Neuronal stem cell (in vitro differentiated cells): ENCODE data around the gene TMEM50B.
"Not testable (repeated sequence)": the region's sequence is repeated elsewhere in the genome, so short reads cannot be mapped to it uniquely, and the experiment has no call there.

Experiments
- DNase-seq: peaks from one replicate; pipeline ENCODE4 v3.0.0-alpha.2; 2013; ENCODE audit warnings: low spot score
- H2AFZ ChIP-seq: one replicate; pipeline ENCODE4 v1.6.1; 2013; ENCODE audit warnings: mild to moderate bottlenecking, low read length, inconsistent platforms
- H2AK5ac ChIP-seq: 2 replicates; pipeline ENCODE4 v1.6.1; 2013; ENCODE audit warnings: low read depth, mild to moderate bottlenecking, inconsistent platforms, low read length, moderate library complexity, mixed read lengths
- H2BK120ac ChIP-seq: 2 replicates; pipeline ENCODE4 v1.6.1; 2013; ENCODE audit warnings: low read depth, mild to moderate bottlenecking, inconsistent platforms, low read length, moderate library complexity, mixed read lengths
- H2BK12ac ChIP-seq: one replicate; pipeline ENCODE4 v1.6.1; 2013; ENCODE audit warnings: low read length, inconsistent platforms
- H2BK15ac ChIP-seq: 2 replicates; pipeline ENCODE4 v1.6.1; 2013; ENCODE audit warnings: mild to moderate bottlenecking, low read length, inconsistent platforms, mixed read lengths
- H2BK5ac ChIP-seq: one replicate; pipeline ENCODE4 v1.6.1; 2013; ENCODE audit warnings: inconsistent platforms, mild to moderate bottlenecking, low read length, moderate library complexity
- H3K14ac ChIP-seq: one replicate; pipeline ENCODE4 v1.6.1; 2013; ENCODE audit warnings: low read length, inconsistent platforms
- H3K18ac ChIP-seq: 2 replicates; pipeline ENCODE4 v1.6.1; 2013; ENCODE audit warnings: low read length, inconsistent platforms
- H3K23ac ChIP-seq: 2 replicates; pipeline ENCODE4 v1.6.1; 2013; ENCODE audit warnings: low read depth, mild to moderate bottlenecking, mixed read lengths, low read length, inconsistent platforms; ENCODE audit not compliant: poor library complexity
- H3K27ac ChIP-seq: replicated peaks from 3 replicates; pipeline ENCODE4 v1.5.1; 2013; ENCODE audit warnings: low read length, inconsistent platforms
- H3K27me3 ChIP-seq, 3 experiments: 2 replicates each; pipeline ENCODE4 v1.6.1; 2013; ENCODE audit warnings: low read length in 3 of 3, mild to moderate bottlenecking in 2 of 3, inconsistent platforms in 1 of 3, low read depth in 1 of 3, mixed read lengths in 1 of 3, moderate library complexity in 1 of 3; ENCODE audit not compliant: control insufficient read depth in 3 of 3, insufficient read depth in 3 of 3
- H3K36me3 ChIP-seq, 2 donors: replicated peaks in 1 of 2; 2 replicates each; pipeline ENCODE4 v1.6.1; 2013; ENCODE audit warnings: low read length in 2 of 2; ENCODE audit not compliant: control insufficient read depth in 2 of 2, insufficient read depth in 2 of 2
- H3K4ac ChIP-seq: 2 replicates; pipeline ENCODE4 v1.6.1; 2013; ENCODE audit warnings: inconsistent platforms, mild to moderate bottlenecking, low read length, moderate library complexity
- H3K4me1 ChIP-seq, 2 donors: 1 replicate in 1 of 2; 2 replicates in 1 of 2; pipeline ENCODE4 v1.6.1; 2013; ENCODE audit warnings: low read length in 2 of 2, low read depth in 1 of 2; ENCODE audit not compliant: control insufficient read depth in 2 of 2, insufficient read depth in 1 of 2
- H3K4me2 ChIP-seq: one replicate; pipeline ENCODE4 v1.6.1; 2013; ENCODE audit warnings: mild to moderate bottlenecking, low read length, inconsistent platforms; ENCODE audit not compliant: insufficient read depth, poor library complexity, severe bottlenecking
- H3K4me3 ChIP-seq, 2 donors: 2 replicates each; pipeline ENCODE4 v1.5.1; 2013; ENCODE audit warnings: low read length in 2 of 2, mild to moderate bottlenecking in 2 of 2, inconsistent platforms in 1 of 2, moderate library complexity in 1 of 2
- H3K79me1 ChIP-seq: one replicate; pipeline ENCODE4 v1.6.1; 2013; ENCODE audit warnings: low read depth, mild to moderate bottlenecking, inconsistent platforms, low read length, moderate library complexity
- H3K9ac ChIP-seq: one replicate; pipeline ENCODE4 v1.6.1; 2013; ENCODE audit warnings: mild to moderate bottlenecking, low read depth, low read length, inconsistent platforms; ENCODE audit not compliant: poor library complexity
- H3K9me3 ChIP-seq, 2 donors: replicated peaks in 1 of 2; 2 replicates each; pipeline versions ENCODE3 to v1.6.1; 2013; ENCODE audit warnings: low read length in 2 of 2, mild to moderate bottlenecking in 2 of 2, inconsistent platforms in 1 of 2, low read depth in 1 of 2, mixed read lengths in 1 of 2, moderate library complexity in 1 of 2; ENCODE audit not compliant: control insufficient read depth in 2 of 2, insufficient read depth in 1 of 2
- H4K8ac ChIP-seq: one replicate; pipeline ENCODE4 v1.6.1; 2013; ENCODE audit warnings: low read depth, mild to moderate bottlenecking, inconsistent platforms, low read length, moderate library complexity
- H4K91ac ChIP-seq: one replicate; pipeline ENCODE4 v1.6.1; 2013; ENCODE audit warnings: low read length, low read depth, mild to moderate bottlenecking, inconsistent platforms; ENCODE audit not compliant: poor library complexity
- WGBS, 2 donors: extraction: QIAGEN DNeasy Blood & Tissue Kit; methylation state at CpG; one replicate each; pipeline ENCODE4 v1.1.7; 2013; ENCODE audit warnings: missing lambda C conversion rate in 2 of 2, mixed read lengths in 1 of 2; ENCODE audit not compliant: insufficient read length in 2 of 2, insufficient replicate concordance in 1 of 2; ENCODE audit errors: extremely low coverage in 2 of 2; 5-methylcytosine and 5-hydroxymethylcytosine counted together

The TMEM50B gene

DNA sequence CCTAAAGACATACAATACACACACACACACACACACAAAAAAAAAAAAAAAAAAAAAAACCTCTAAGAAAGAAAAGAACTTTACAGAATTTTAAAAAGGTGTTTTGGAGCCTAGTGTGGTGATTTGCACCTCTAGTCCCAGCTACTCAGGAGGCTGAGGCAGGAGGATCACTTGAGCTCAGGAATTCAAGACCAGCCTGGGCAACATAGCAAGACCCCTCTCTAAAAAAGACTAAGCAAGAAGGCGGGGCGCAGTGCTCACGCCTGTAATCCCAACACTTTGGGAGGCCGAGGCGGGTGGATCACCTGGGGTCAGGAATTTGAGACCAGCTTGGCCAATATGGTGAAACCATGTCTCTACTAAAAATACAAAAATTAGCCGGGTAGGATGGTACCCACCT, 33.2 kb downstream of the TMEM50B start:
- H3K4me1 ChIP-seq, H3K18ac ChIP-seq, H3K4me2 ChIP-seq, H4K91ac ChIP-seq, H3K14ac ChIP-seq, H3K36me3 ChIP-seq, H3K9ac ChIP-seq, H2BK5ac ChIP-seq, H3K4me3 ChIP-seq, H2AK5ac ChIP-seq, H2AFZ ChIP-seq, H4K8ac ChIP-seq, H2BK15ac ChIP-seq, H3K9me3 ChIP-seq, H2BK12ac ChIP-seq, H3K27me3 ChIP-seq, H3K79me1 ChIP-seq, DNase-seq, H3K23ac ChIP-seq, H3K27ac ChIP-seq, H2BK120ac ChIP-seq, H3K4ac ChIP-seq: not testable (repeated sequence)
- no CpG with 5 or more reads among the region's 6 CpGs for WGBS, 2 donors

GRCh38 chr21:33444499-33444898, 35.3 kb downstream of the TMEM50B start:
- H3K36me3 ChIP-seq, result no peaks in the 10 kb centered on the region
- H3K14ac ChIP-seq, result no peak overlapping the region
- no peak overlapping the region for H2BK120ac ChIP-seq
- H3K4ac ChIP-seq, result no peak overlapping the region
- H3K23ac ChIP-seq, result no peak overlapping the region
- no CpG with 5 or more reads among the region's 2 CpGs for WGBS, 2 donors
- no peak for DNase-seq
- H3K9ac ChIP-seq, result no peak overlapping the region
- no peak overlapping the region for H3K4me2 ChIP-seq
- H2BK15ac ChIP-seq, result no peak overlapping the region
- H3K9me3 ChIP-seq, result no peaks in the 10 kb centered on the region
- H4K8ac ChIP-seq, result no peak overlapping the region
- no peak overlapping the region for H4K91ac ChIP-seq
- no peak overlapping the region for H2AFZ ChIP-seq
- H3K4me1 ChIP-seq, result no peaks in the 10 kb centered on the region
- no peak overlapping the region for H2AK5ac ChIP-seq
- H2BK12ac ChIP-seq, result no peak overlapping the region
- H3K18ac ChIP-seq, result no peak overlapping the region
- no peaks in the 10 kb centered on the region for H3K27me3 ChIP-seq
- no peak overlapping the region for H3K4me3 ChIP-seq
- no peak overlapping the region for H2BK5ac ChIP-seq
- no peaks in the 10 kb centered on the region for H3K79me1 ChIP-seq
- H3K27ac ChIP-seq, result no peak overlapping the region

GRCh38 chr21:33443194-33443593, 36.6 kb downstream of the TMEM50B start:
- peaks cover 0 to 8% of the 10 kb centered on the region in 2 donors for H3K36me3 ChIP-seq
- H2AK5ac ChIP-seq, result no peak overlapping the region
- WGBS, 2 donors, result no CpG with 5 or more reads among the region's 5 CpGs
- H3K79me1 ChIP-seq, result no peaks in the 10 kb centered on the region
- no peak overlapping the region for H3K4ac ChIP-seq
- H3K4me1 ChIP-seq, result no peaks in the 10 kb centered on the region
- no peak overlapping the region for H3K14ac ChIP-seq
- H2BK120ac ChIP-seq, result no peak overlapping the region
- H3K4me3 ChIP-seq, result no peak overlapping the region
- H2BK12ac ChIP-seq, result no peak overlapping the region
- H2BK15ac ChIP-seq, result no peak overlapping the region
- no peak overlapping the region for H3K23ac ChIP-seq
- no peak for DNase-seq
- no peak overlapping the region for H3K27ac ChIP-seq
- H3K27me3 ChIP-seq, result no peaks in the 10 kb centered on the region
- H4K91ac ChIP-seq, result no peak overlapping the region
- no peak overlapping the region for H3K9ac ChIP-seq
- H3K18ac ChIP-seq, result no peak overlapping the region
- no peak overlapping the region for H2BK5ac ChIP-seq
- H3K4me2 ChIP-seq, result no peak overlapping the region
- H2AFZ ChIP-seq, result no peak overlapping the region
- H3K9me3 ChIP-seq, result no peaks in the 10 kb centered on the region
- no peak overlapping the region for H4K8ac ChIP-seq

- H2BK5ac ChIP-seq, result no peak overlapping the region
- no peak overlapping the region for H2BK120ac ChIP-seq
- H3K4ac ChIP-seq, result no peak overlapping the region
- H3K4me3 ChIP-seq, result no peak overlapping the region
- no peaks in the 10 kb centered on the region for H3K9me3 ChIP-seq
- no peak overlapping the region for H3K18ac ChIP-seq
- no peak overlapping the region for H2AFZ ChIP-seq
- no peak overlapping the region for H4K8ac ChIP-seq
- no peaks in the 10 kb centered on the region for H3K27me3 ChIP-seq
- no peaks in the 10 kb centered on the region for H3K79me1 ChIP-seq
- no peak overlapping the region for H3K27ac ChIP-seq
- H3K23ac ChIP-seq, result no peak overlapping the region
- H3K4me2 ChIP-seq, result no peak overlapping the region
- no peak overlapping the region for H2BK15ac ChIP-seq
- H4K91ac ChIP-seq, result no peak overlapping the region
- no peaks in the 10 kb centered on the region for H3K4me1 ChIP-seq
- no peak overlapping the region for H2AK5ac ChIP-seq
- no CpG with 5 or more reads among the region's 11 CpGs for WGBS, 2 donors
- peaks cover 5 to 21% of the 10 kb centered on the region in 2 donors for H3K36me3 ChIP-seq
- H3K14ac ChIP-seq, result no peak overlapping the region
- no peak overlapping the region for H2BK12ac ChIP-seq
- H3K9ac ChIP-seq, result no peak overlapping the region
- no peak for DNase-seq
These were observed 38.0 kb downstream of the TMEM50B start for GRCh38 chr21:33441489-33442477.
